Adrenal gland (tissue), 5 donors: Measurements from ENCODE around the gene NDST1.

Experiments
- POLR2A ChIP-seq, 2 donors: fragments of 450-650 bp; IDR thresholded peaks; one replicate each; pipeline ENCODE4 v1.6.1; 2017; ENCODE audit warnings: antibody characterized with exemption in 2 of 2, mild to moderate bottlenecking in 2 of 2, moderate library complexity in 1 of 2
- TF ChIP-seq, protein P1 (sequence below), 6 experiments: fragments of 450-650 bp in 4 of 6; fragments of 200-600 bp in 2 of 6; sonication (generic) in 1 of 6; IDR thresholded peaks; 1 replicate in 5 of 6; 2 replicates in 1 of 6; pipeline versions ENCODE4 v1.5.1 to v1.8.0; 2016 to 2021; ENCODE audit warnings: antibody characterized with exemption in 6 of 6, mild to moderate bottlenecking in 2 of 6, moderate library complexity in 1 of 6
- donor health status: DM: no; HTN: no; CAD: no.

DNA sequence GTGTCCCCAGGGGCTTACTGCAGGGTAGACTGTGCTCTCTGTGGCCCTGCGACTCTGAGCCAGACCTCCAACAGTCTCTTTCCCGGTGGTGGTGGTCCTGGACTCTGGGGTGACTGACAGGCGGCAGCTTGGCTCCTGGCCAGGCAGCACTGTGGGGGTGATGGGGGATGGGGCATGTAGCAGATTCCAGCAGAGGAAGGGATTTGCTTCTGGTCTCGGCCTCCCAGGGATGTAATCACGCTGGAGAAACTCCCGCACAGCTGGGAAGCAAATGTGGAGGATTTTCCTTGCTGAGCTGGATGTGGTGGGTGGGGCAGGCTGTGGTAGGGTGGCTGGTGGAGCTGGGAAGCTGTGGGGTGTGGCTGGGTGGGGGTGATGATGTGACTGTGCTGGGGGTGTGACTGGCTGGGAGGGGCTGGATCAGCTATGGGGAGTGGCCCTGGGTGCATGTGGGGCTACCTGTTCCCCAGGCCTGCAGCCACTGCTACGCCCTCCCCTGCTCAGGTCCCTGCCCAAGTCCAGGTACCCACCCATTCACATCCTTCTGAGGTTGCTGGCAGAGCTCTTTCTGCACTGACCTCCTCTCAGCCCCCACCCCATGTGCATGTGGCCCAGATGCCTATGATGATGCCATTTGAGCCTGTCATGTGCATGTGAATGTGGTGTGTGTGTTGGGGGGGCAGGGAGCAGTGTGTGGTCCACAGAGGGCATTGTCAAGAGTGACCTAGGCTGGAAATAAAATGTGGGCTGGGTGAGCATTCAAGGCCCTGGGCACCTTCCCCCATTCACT is 3.8 kb downstream of the NDST1 start:
- TF ChIP-seq, protein P1, sequence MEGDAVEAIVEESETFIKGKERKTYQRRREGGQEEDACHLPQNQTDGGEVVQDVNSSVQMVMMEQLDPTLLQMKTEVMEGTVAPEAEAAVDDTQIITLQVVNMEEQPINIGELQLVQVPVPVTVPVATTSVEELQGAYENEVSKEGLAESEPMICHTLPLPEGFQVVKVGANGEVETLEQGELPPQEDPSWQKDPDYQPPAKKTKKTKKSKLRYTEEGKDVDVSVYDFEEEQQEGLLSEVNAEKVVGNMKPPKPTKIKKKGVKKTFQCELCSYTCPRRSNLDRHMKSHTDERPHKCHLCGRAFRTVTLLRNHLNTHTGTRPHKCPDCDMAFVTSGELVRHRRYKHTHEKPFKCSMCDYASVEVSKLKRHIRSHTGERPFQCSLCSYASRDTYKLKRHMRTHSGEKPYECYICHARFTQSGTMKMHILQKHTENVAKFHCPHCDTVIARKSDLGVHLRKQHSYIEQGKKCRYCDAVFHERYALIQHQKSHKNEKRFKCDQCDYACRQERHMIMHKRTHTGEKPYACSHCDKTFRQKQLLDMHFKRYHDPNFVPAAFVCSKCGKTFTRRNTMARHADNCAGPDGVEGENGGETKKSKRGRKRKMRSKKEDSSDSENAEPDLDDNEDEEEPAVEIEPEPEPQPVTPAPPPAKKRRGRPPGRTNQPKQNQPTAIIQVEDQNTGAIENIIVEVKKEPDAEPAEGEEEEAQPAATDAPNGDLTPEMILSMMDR (IDR thresholded peaks at IDR 0.05): no peak
- TF ChIP-seq POLR2A (IDR thresholded peaks at IDR 0.05): no peak
